Measurements from ENCODE around the gene MAST4. TPM values are rescaled to one million over a fixed set of nuclear protein-coding genes. Genes with fewer than 3 reads are reported as not detected.

Gene MAST4
- total RNA-seq, 1 donor from 2014 or later, result 10.5 TPM

DNA sequence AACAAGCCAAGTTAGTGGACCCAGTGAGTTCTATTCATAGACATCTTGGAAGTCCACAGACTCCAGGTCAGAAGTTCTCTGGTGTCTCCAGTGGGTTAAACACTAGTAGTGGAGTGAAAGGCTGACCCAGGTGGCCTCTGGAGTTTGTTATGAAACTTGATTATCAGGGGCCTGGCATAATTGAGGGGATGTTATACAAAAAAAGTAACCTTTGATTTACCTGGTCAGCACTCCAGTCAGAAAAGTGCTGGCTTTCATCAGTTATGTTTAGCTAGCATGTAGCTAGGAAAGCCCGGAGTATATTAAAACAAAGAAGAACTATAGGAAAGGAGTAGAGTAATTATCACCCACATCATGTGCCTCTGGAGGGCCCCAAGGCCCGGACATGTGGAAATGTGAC is 429.3 kb downstream of the MAST4 start:
- Mint-ChIP-seq H3K27me3 (ENCODE audit: unreplicated experiment) (no peaks in the 10 kb centered on the region), H3K4me3 (ENCODE audit: unreplicated experiment) (no peak overlapping the region), H3K4me1 (ENCODE audit: unreplicated experiment) (peaks cover 15% of the 10 kb centered on the region), H3K9me3 (ENCODE audit: unreplicated experiment) (no peaks in the 10 kb centered on the region), H3K27ac (ENCODE audit: unreplicated experiment) (no peak overlapping the region), H3K36me3 (ENCODE audit: unreplicated experiment) (no peaks in the 10 kb centered on the region)
- TF ChIP-seq, protein P1, sequence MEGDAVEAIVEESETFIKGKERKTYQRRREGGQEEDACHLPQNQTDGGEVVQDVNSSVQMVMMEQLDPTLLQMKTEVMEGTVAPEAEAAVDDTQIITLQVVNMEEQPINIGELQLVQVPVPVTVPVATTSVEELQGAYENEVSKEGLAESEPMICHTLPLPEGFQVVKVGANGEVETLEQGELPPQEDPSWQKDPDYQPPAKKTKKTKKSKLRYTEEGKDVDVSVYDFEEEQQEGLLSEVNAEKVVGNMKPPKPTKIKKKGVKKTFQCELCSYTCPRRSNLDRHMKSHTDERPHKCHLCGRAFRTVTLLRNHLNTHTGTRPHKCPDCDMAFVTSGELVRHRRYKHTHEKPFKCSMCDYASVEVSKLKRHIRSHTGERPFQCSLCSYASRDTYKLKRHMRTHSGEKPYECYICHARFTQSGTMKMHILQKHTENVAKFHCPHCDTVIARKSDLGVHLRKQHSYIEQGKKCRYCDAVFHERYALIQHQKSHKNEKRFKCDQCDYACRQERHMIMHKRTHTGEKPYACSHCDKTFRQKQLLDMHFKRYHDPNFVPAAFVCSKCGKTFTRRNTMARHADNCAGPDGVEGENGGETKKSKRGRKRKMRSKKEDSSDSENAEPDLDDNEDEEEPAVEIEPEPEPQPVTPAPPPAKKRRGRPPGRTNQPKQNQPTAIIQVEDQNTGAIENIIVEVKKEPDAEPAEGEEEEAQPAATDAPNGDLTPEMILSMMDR (IDR thresholded peaks at IDR 0.05), result no peak
- DNase-seq (ENCODE audit: extremely low spot score, unreplicated experiment), result no peak

DNA sequence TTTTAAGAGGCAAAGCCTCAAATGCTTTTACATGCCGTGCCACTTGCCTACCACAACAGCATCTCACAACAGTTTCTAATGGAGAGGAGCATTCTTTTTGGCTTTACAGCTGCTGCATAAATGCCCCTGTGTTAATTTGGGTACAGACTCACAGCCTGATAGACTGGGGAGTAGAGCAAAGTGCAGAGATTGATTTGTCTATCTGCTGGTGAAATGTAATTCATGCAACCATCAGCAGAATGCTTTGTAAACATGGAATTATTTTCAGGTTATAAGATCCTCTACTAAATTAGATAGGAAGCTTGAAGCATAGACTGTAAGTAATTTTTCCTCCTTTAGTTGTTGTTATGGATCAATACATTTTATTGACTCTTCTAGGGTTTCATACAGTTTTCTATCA is 430.1 kb downstream of the MAST4 start:
- peaks cover 21% of the 10 kb centered on the region for H3K4me1 Mint-ChIP-seq (ENCODE audit: unreplicated experiment)
- H3K9me3 Mint-ChIP-seq (ENCODE audit: unreplicated experiment), result no peaks in the 10 kb centered on the region
- TF ChIP-seq, protein P1 (IDR thresholded peaks at IDR 0.05), result no peak
- no peak overlapping the region for H3K27ac Mint-ChIP-seq (ENCODE audit: unreplicated experiment)
- H3K27me3 Mint-ChIP-seq (ENCODE audit: unreplicated experiment), result no peaks in the 10 kb centered on the region
- H3K36me3 Mint-ChIP-seq (ENCODE audit: unreplicated experiment), result no peaks in the 10 kb centered on the region
- DNase-seq (ENCODE audit: extremely low spot score, unreplicated experiment), result no peak
- no peak overlapping the region for H3K4me3 Mint-ChIP-seq (ENCODE audit: unreplicated experiment)

DNA sequence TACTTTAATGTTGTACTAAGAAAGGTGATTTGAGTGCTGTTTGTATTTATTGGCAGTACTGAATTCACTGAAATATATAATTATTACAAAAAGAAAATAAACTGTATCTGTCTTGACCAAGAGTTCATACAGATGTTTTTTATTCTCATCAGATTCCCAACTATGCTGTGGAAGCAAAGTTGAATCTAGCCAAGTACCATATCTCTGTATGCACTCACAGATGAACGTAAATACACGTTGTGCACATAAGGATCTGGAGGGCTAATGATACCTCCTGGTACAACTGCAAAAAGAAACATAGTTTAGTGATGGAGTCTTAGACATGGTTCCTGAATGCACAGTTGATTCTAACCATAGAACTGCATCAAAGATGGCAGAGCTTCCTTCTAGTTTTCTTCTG is 431.0 kb downstream of the MAST4 start:
- no peak overlapping the region for H3K27ac Mint-ChIP-seq (ENCODE audit: unreplicated experiment)
- no peak for DNase-seq (ENCODE audit: extremely low spot score, unreplicated experiment)
- H3K27me3 Mint-ChIP-seq (ENCODE audit: unreplicated experiment), result no peaks in the 10 kb centered on the region
- peaks cover 24% of the 10 kb centered on the region for H3K4me1 Mint-ChIP-seq (ENCODE audit: unreplicated experiment)
- no peak overlapping the region for H3K4me3 Mint-ChIP-seq (ENCODE audit: unreplicated experiment)
- no peaks in the 10 kb centered on the region for H3K36me3 Mint-ChIP-seq (ENCODE audit: unreplicated experiment)
- TF ChIP-seq, protein P1 (IDR thresholded peaks at IDR 0.05), result no peak
- no peaks in the 10 kb centered on the region for H3K9me3 Mint-ChIP-seq (ENCODE audit: unreplicated experiment)

DNA sequence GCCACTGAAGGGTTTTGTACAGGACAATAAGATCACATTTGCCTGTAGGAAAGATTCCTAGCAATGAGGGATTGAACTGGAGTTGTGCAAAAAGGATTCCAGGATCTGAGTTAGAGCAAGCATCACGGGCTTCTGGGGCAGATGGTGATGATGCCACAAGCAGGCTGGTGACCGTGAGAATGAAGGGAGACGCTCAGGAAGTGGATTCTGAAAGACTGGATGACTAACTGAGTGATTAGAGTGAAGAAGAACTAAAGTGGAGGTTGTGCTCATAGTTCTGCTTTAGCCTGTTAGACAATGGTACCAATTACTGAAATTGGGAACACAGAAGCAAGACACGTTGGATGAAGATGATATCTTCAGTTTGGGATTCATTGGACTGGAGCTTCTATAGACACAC is 432.2 kb downstream of the MAST4 start:
- no peak for DNase-seq (ENCODE audit: extremely low spot score, unreplicated experiment)
- no peaks in the 10 kb centered on the region for H3K27me3 Mint-ChIP-seq (ENCODE audit: unreplicated experiment)
- H3K9me3 Mint-ChIP-seq (ENCODE audit: unreplicated experiment), result no peaks in the 10 kb centered on the region
- H3K36me3 Mint-ChIP-seq (ENCODE audit: unreplicated experiment), result no peaks in the 10 kb centered on the region
- no peak overlapping the region for H3K27ac Mint-ChIP-seq (ENCODE audit: unreplicated experiment)
- peaks cover 36% of the 10 kb centered on the region for H3K4me1 Mint-ChIP-seq (ENCODE audit: unreplicated experiment)
- H3K4me3 Mint-ChIP-seq (ENCODE audit: unreplicated experiment), result no peak overlapping the region
- TF ChIP-seq, protein P1 (IDR thresholded peaks at IDR 0.05), result no peak

DNA sequence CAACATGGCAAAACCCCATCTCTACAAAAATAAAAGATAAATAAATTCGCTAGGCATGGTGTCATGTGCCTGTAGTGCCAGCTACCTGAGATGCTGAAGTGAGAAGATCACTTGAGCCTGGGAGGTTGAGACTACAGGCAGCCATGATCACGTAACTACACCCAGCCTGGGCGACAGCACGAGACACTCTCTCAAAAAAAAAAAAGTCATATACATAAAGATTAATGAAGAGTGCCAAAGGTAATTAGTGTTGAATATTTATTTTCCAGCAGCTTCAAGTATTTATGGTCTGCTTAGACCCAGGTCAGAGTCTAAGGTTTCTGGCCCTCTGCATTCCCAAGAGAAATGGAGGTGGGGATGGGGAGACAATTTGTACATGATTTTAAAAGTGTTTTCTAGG is 432.7 kb downstream of the MAST4 start:
- Mint-ChIP-seq H3K36me3 (ENCODE audit: unreplicated experiment) (no peaks in the 10 kb centered on the region), H3K9me3 (ENCODE audit: unreplicated experiment) (no peaks in the 10 kb centered on the region), H3K4me1 (ENCODE audit: unreplicated experiment) (peaks cover 41% of the 10 kb centered on the region), H3K4me3 (ENCODE audit: unreplicated experiment) (no peak overlapping the region), H3K27me3 (ENCODE audit: unreplicated experiment) (no peaks in the 10 kb centered on the region), H3K27ac (ENCODE audit: unreplicated experiment) (no peak overlapping the region)
- DNase-seq (ENCODE audit: extremely low spot score, unreplicated experiment), result no peak
- TF ChIP-seq, protein P1 (IDR thresholded peaks at IDR 0.05), result no peak

All from osteocyte (in vitro differentiated cells).